Endothelial cell of umbilical vein (primary cell): ENCODE results near the gene HTT. TPM values are rescaled to one million over a fixed set of nuclear protein-coding genes. Genes with fewer than 3 reads are reported as not detected.

Source experiments
- BruUV-seq: library from RNA; stranded (reverse); fragments of 400-500 nt; replicated peaks from 2 replicates; lab custom pipeline; 2021; lab: Mats Ljungman, UMichigan
- CTCF ChIA-PET: fragments of 300-600, 350-600 bp; sonication (Branson Sonifier 250); formaldehyde crosslinking; loops from one replicate; lab custom pipeline; 2021; ENCODE audit warnings: antibody characterized with exemption, inconsistent platforms; lab: Charles Lee
- POLR2A ChIA-PET: fragments of 300-600, 350-600 bp; sonication (Branson Sonifier 250); formaldehyde crosslinking; loops from one replicate; lab custom pipeline; 2021; ENCODE audit warnings: antibody characterized with exemption, inconsistent platforms; lab: Charles Lee
- DNase-seq: peaks from one replicate; pipeline ENCODE4 v3.0.0-alpha.2; 2011; ENCODE audit warnings: low read depth, low spot score
- FAIRE-seq: peaks from 2 replicates; lab custom pipeline; 2011; peaks lifted over from hg19 to GRCh38; lab: Jason Lieb, UNC
- H2AFZ ChIP-seq: 2 replicates; pipeline ENCODE4 v1.6.0; 2012; ENCODE audit warnings: low read depth, low read length, control low read depth, inconsistent platforms
- H3K27ac ChIP-seq: 2 replicates; pipeline ENCODE4 v1.5.1; 2011; ENCODE audit warnings: low read depth, mild to moderate bottlenecking, control low read depth, low read length, moderate library complexity; ENCODE audit not compliant: insufficient read depth
- H3K27me3 ChIP-seq, 2 experiments: 2 replicates each; pipeline versions ENCODE4 v1.6.0 to v1.6.1; 2011; ENCODE audit warnings: low read length in 2 of 2, mixed read lengths in 1 of 2; ENCODE audit not compliant: control insufficient read depth in 2 of 2, insufficient read depth in 2 of 2
- H3K36me3 ChIP-seq, 2 experiments: 2 replicates in 1 of 2; 3 replicates in 1 of 2; pipeline ENCODE4 v1.5.1; 2011; ENCODE audit warnings: low read length in 2 of 2, mild to moderate bottlenecking in 1 of 2, moderate library complexity in 1 of 2; ENCODE audit not compliant: control insufficient read depth in 2 of 2, insufficient read depth in 2 of 2; ENCODE audit errors: extremely low read depth in 1 of 2
- H3K4me1 ChIP-seq: 3 replicates; pipeline ENCODE4 v1.5.1; 2011; ENCODE audit warnings: mild to moderate bottlenecking, low read length; ENCODE audit not compliant: control insufficient read depth, insufficient read depth; ENCODE audit errors: extremely low read depth
- H3K4me2 ChIP-seq: 2 replicates; pipeline ENCODE4 v1.6.1; 2011; ENCODE audit warnings: low read length, control low read depth, mixed read lengths; ENCODE audit not compliant: insufficient read depth
- H3K4me3 ChIP-seq, 3 experiments: fragments of 200-600 bp in 1 of 3; sonication (generic), shearing (Covaris generic) in 1 of 3; replicated peaks in 1 of 3; 2 replicates each; pipeline ENCODE4 v1.5.1; 2011 to 2016; ENCODE audit warnings: control low read depth in 3 of 3, low read length in 3 of 3, mild to moderate bottlenecking in 2 of 3, inconsistent platforms in 1 of 3, low read depth in 1 of 3, moderate library complexity in 1 of 3; ENCODE audit not compliant: insufficient read depth in 1 of 3
- H3K79me2 ChIP-seq: 2 replicates; pipeline ENCODE4 v1.6.0; 2012; ENCODE audit warnings: low read length, inconsistent platforms; ENCODE audit not compliant: control insufficient read depth, insufficient read depth
- H3K9ac ChIP-seq: replicated peaks from 2 replicates; pipeline ENCODE3; 2011; ENCODE audit warnings: low read length, control low read depth; ENCODE audit not compliant: insufficient read depth; ENCODE audit errors: extremely low read depth
- H3K9me1 ChIP-seq: replicated peaks from 3 replicates; pipeline ENCODE4 v1.6.0; 2011; ENCODE audit warnings: mild to moderate bottlenecking, low read length; ENCODE audit not compliant: control insufficient read depth, insufficient read depth; ENCODE audit errors: extremely low read depth
- H3K9me3 ChIP-seq: replicated peaks from 2 replicates; pipeline ENCODE4 v1.5.1; 2012; ENCODE audit warnings: low read length, inconsistent platforms; ENCODE audit not compliant: control insufficient read depth, insufficient read depth
- H4K20me1 ChIP-seq: replicated peaks from 2 replicates; pipeline ENCODE3; 2011; ENCODE audit warnings: mild to moderate bottlenecking, low read length; ENCODE audit not compliant: control insufficient read depth, insufficient read depth; ENCODE audit errors: extremely low read depth
- EZH2 ChIP-seq: IDR thresholded peaks from 2 replicates; pipeline ENCODE4 v1.6.1; 2012; ENCODE audit warnings: borderline replicate concordance, low read depth, mild to moderate bottlenecking, moderate library complexity, low read length, inconsistent platforms; ENCODE audit not compliant: severe bottlenecking
- FOS ChIP-seq: IDR thresholded peaks from 2 replicates; pipeline ENCODE4 v1.6.1; 2011; ENCODE audit warnings: mild to moderate bottlenecking, low read length, moderate library complexity, borderline replicate concordance; ENCODE audit not compliant: insufficient read depth
- GATA2 ChIP-seq: IDR thresholded peaks from 2 replicates; pipeline ENCODE4 v1.7.0; 2011; ENCODE audit warnings: low read depth, mild to moderate bottlenecking, moderate library complexity, mixed read lengths, low read length; ENCODE audit not compliant: insufficient read length, insufficient read depth
- JUN ChIP-seq: IDR thresholded peaks from 2 replicates; pipeline ENCODE4 v1.6.1; 2011; ENCODE audit warnings: borderline replicate concordance, low read depth; ENCODE audit not compliant: insufficient read length, insufficient read depth
- MYC ChIP-seq: IDR thresholded peaks from one replicate; pipeline ENCODE4 v1.6.1; 2011; ENCODE audit warnings: mild to moderate bottlenecking, low read depth, low read length
- POLR2A ChIP-seq: IDR thresholded peaks from 2 replicates; pipeline ENCODE4 v1.6.1; 2012; ENCODE audit warnings: low read depth, mild to moderate bottlenecking, control low read depth, low read length
- POLR2AphosphoS5 ChIP-seq: IDR thresholded peaks from 2 replicates; pipeline ENCODE4 v1.6.1; 2012; ENCODE audit warnings: low read depth, mild to moderate bottlenecking, control low read depth, low read length, moderate library complexity; ENCODE audit not compliant: insufficient read depth
- dilution Hi-C: fragments of 300-500 bp; cut with MboI; formaldehyde crosslinking; loops from one replicate; pipeline ENCODE4 v1.15.0; 2019; ENCODE audit warnings: low sequenced_read_pairs; ENCODE audit not compliant: extremely low pct_ligation_motif_present
- intact Hi-C: fragments of 100-400 bp; cut with micrococcal nuclease; formaldehyde crosslinking; loops from one replicate; pipeline ENCODE4 v1.10.0; 2022
- polyA plus RNA-seq, 4 experiments: library from polyadenylated mRNA; depleted of rRNA in 3 of 4; stranded (reverse) in 3 of 4; unstranded in 1 of 4; fragments of >200 nt; gene quantifications; 2 replicates each; pipeline versions ENCODE4 v1.2.1 to v1.2.3, GENCODE V29; 2011 to 2012; ENCODE audit warnings: missing spikeins in 1 of 4
- total RNA-seq: library from RNA; stranded (reverse); gene quantifications from 2 replicates; pipeline ENCODE4 v1.2.3, GENCODE V29; 2021
- TF ChIP-seq, protein P1 (sequence below), 2 donors: IDR thresholded peaks; 1 replicate in 1 of 2; 2 replicates in 1 of 2; pipeline ENCODE4 v1.5.1; 2011; ENCODE audit warnings: low read length in 2 of 2, mild to moderate bottlenecking in 2 of 2, moderate library complexity in 2 of 2, control low read depth in 1 of 2, inconsistent platforms in 1 of 2, low read depth in 1 of 2; ENCODE audit not compliant: insufficient read depth in 1 of 2; ENCODE audit errors: extremely low read depth in 1 of 2
- TF ChIP-seq, protein P2 (sequence below): IDR thresholded peaks from 2 replicates; pipeline ENCODE4 v1.6.1; 2011; ENCODE audit not compliant: insufficient read depth, insufficient read length

HTT gene
- total and polyA plus RNA-seq, 2 donors (not counting 3 experiments of a cell fraction or from before 2014, with no cell fraction given), result 15.7 to 61.2 TPM

DNA sequence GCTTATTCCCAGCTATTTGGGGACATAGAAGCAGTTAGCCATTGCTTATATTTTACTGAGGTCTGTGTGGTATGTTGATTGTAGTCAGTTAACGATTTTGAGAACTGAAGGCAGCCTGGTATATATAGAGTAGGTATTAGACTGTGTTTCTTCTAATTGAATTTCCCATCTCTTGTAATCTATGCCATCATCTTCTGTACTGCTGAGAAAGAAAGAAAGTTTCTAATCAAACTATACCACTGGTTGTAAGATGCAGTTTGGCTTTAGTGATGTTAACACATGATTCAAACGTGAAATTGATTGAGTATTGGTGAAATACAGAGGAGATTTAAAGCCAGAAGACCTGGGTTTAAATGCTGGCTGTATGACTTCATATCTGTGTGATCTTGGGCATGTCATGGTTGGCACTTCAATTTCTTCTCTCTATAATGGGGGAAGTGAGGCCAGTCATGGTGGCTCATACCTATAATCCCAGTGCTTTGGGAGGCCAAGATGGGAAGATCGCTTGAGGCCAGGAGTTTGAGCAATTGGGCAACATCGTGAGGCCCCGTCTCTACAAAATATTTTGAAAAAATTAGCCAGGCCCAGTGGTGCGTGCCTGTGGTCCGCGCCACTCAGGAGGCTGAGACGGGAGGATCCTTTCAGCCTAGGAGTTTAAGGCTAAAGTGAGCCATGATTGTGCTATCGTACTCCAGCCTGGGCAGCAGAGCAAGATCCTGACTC lies 11.6 kb downstream of the HTT start:
- POLR2A ChIA-PET, result no interaction called here
- no TSS peak for BruUV-seq
- intact Hi-C loops, result no loop called here
- H2AFZ ChIP-seq, result no peak overlapping the region
- FAIRE-seq (peak; percentile 52), DNase-seq (no peak)
- no peak overlapping the region for H3K9ac ChIP-seq
- peaks cover 28% of the 10 kb centered on the region for H3K79me2 ChIP-seq
- no peaks in the 10 kb centered on the region for H3K4me1 ChIP-seq
- no peak for TF ChIP-seq EZH2
- TF ChIP-seq, protein P1, sequence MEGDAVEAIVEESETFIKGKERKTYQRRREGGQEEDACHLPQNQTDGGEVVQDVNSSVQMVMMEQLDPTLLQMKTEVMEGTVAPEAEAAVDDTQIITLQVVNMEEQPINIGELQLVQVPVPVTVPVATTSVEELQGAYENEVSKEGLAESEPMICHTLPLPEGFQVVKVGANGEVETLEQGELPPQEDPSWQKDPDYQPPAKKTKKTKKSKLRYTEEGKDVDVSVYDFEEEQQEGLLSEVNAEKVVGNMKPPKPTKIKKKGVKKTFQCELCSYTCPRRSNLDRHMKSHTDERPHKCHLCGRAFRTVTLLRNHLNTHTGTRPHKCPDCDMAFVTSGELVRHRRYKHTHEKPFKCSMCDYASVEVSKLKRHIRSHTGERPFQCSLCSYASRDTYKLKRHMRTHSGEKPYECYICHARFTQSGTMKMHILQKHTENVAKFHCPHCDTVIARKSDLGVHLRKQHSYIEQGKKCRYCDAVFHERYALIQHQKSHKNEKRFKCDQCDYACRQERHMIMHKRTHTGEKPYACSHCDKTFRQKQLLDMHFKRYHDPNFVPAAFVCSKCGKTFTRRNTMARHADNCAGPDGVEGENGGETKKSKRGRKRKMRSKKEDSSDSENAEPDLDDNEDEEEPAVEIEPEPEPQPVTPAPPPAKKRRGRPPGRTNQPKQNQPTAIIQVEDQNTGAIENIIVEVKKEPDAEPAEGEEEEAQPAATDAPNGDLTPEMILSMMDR (IDR thresholded peaks at IDR 0.05; ENCODE audit: extremely low read depth in 1 of 2, insufficient read depth in 1 of 2, low read depth in 1 of 2, low read length in 2 of 2), result no peak
- no peak for TF ChIP-seq POLR2A
- TF ChIP-seq, protein P2, sequence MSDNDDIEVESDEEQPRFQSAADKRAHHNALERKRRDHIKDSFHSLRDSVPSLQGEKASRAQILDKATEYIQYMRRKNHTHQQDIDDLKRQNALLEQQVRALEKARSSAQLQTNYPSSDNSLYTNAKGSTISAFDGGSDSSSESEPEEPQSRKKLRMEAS, result no peak
- no peak for TF ChIP-seq POLR2AphosphoS5
- no peak for TF ChIP-seq FOS
- no peak for TF ChIP-seq JUN
- no peak for TF ChIP-seq MYC
- no peak for TF ChIP-seq GATA2
- no peaks in the 10 kb centered on the region for H3K27me3 ChIP-seq
- H3K4me2 ChIP-seq, result no peak overlapping the region
- CTCF ChIA-PET, result interaction anchor here (2.1 kb wide), 1 partner anchor 10 kb away, joined by 7 read pairs; no protein-coding TSS in a partner anchor
- peaks cover 5% of the 10 kb centered on the region for H4K20me1 ChIP-seq
- peaks cover 0 to 2% of the 10 kb centered on the region in 2 experiments for H3K36me3 ChIP-seq
- H3K9me1 ChIP-seq, result no peaks in the 10 kb centered on the region
- dilution Hi-C loops, result no loop called here
- H3K4me3 ChIP-seq, result no peak overlapping the region
- no peaks in the 10 kb centered on the region for H3K9me3 ChIP-seq
- H3K27ac ChIP-seq, result no peak overlapping the region
